Heart right ventricle (tissue), 16 donors: ENCODE data around the gene SPPL2C. TPM values are rescaled to one million over a fixed set of nuclear protein-coding genes. Genes with fewer than 3 reads are reported as not detected.

Source experiments
- ATAC-seq, 8 donors: fragments of 200-7000 bp; cut with Tn5 transposase; one replicate each; pipeline ENCODE4 v1.9.1; 2020; ENCODE audit warnings: mild to moderate bottlenecking in 8 of 8, moderate library complexity in 8 of 8, moderate number of reproducible peaks in 1 of 8
- DNase-seq, 2 donors: peaks; one replicate each; pipeline ENCODE4 v3.0.0-alpha.2; 2020
- H3K27ac ChIP-seq, 10 donors: fragments of 200-600 bp; sonication (generic) in 2 of 10; one replicate each; pipeline versions ENCODE4 v1.5.0 to v1.8.0; 2020 to 2022; ENCODE audit warnings: mild to moderate bottlenecking in 3 of 10
- H3K27me3 ChIP-seq, 7 donors: fragments of 200-600 bp; one replicate each; pipeline ENCODE4 v1.8.0; 2021 to 2022; ENCODE audit warnings: mild to moderate bottlenecking in 2 of 7
- H3K36me3 ChIP-seq, 9 donors: fragments of 200-600 bp; sonication (generic) in 1 of 9; one replicate each; pipeline versions ENCODE4 v1.5.0 to v1.8.0; 2020 to 2022; ENCODE audit warnings: mild to moderate bottlenecking in 2 of 9
- H3K4me1 ChIP-seq, 9 donors: fragments of 200-600 bp; sonication (generic) in 1 of 9; one replicate each; pipeline versions ENCODE4 v1.5.0 to v1.8.0; 2020 to 2022; ENCODE audit warnings: mild to moderate bottlenecking in 4 of 9
- H3K4me3 ChIP-seq, 10 donors: fragments of 200-600 bp; sonication (generic) in 2 of 10; one replicate each; pipeline versions ENCODE4 v1.5.0 to v1.8.0; 2020 to 2022; ENCODE audit warnings: mild to moderate bottlenecking in 7 of 10, moderate library complexity in 2 of 10
- H3K9me3 ChIP-seq, 11 donors: fragments of 200-600 bp in 10 of 11; sonication (generic) in 2 of 11; one replicate each; pipeline versions ENCODE4 v1.5.0 to v1.8.0; 2013 to 2022; ENCODE audit warnings: mild to moderate bottlenecking in 2 of 11, control low read depth in 1 of 11, moderate library complexity in 1 of 11
- CTCF ChIP-seq, 9 donors: fragments of 200-600 bp; sonication (generic) in 2 of 9; IDR thresholded peaks; one replicate each; pipeline versions ENCODE4 v1.5.0 to v1.8.0; 2021 to 2022; ENCODE audit warnings: antibody characterized with exemption in 9 of 9, mild to moderate bottlenecking in 5 of 9, moderate library complexity in 1 of 9
- WGBS, 2 donors: extraction: QIAGEN DNeasy Blood & Tissue Kit; methylation state at CpG; one replicate each; pipeline ENCODE4 v1.1.7; 2013; ENCODE audit warnings: inconsistent platforms in 1 of 2; 5-methylcytosine and 5-hydroxymethylcytosine counted together
- intact Hi-C, 10 donors: fragments of 100-400 bp; cut with DNase I; formaldehyde crosslinking; loops; one replicate each; pipeline versions ENCODE4 v1.11.1 to v1.14.2; 2022
- polyA plus RNA-seq, 2 donors: library from polyadenylated mRNA; stranded (reverse); fragments of 200-250 nt; gene quantifications; one replicate each; pipeline ENCODE4 v1.2.3, GENCODE V29; 2013
- total RNA-seq, 10 donors: library from RNA; stranded (reverse); fragmentation: NEBNext Ultra II Directional in 3 of 10; extraction: Animal tissue kit (Norgen Biotek cat#: 25700) in 3 of 10; gene quantifications; one replicate each; pipeline versions ENCODE4 v1.2.1 to v1.2.4, GENCODE V29; 2021 to 2023
- donor health status: Arrhythmogenic right ventricular cardiomyopathy.
- donor health status: ischemic (EF 13 %, LVEDD 7.1; RV severe dilation, severe dysfunction).
- donor health status: healthy with polysubstance abuse.
- donor health status: DM: no; HTN: yes; CAD: no.
- donor health status: DM: no; HTN: no; CAD: no.
- donor health status: ischemic (EF 25% LVEDD 6.9; RV normal size, moderate dysfunction).
- donor health status: ischemic (EF 25% LVEDD 5.7; RV mildly dilated, moderate dysfunction).
- donor health status: healthy.
- donor health status: DM: yes; HTN: yes; CAD: no.
- donor health status: Ischemic cardiomyopathy.
- donor health status: ischemic (EF 35%, LVEDD 5.7; RV mildly dilated, moderate dysfunction).
- donor health status: nonischemic (EF 11% LVEDD 7.7; RV severe dilation, severe dysfunction).
- donor health status: DM: yes; HTN: yes; CAD: no.
- donor health status: PGD.
- donor health status: ischemic (EF 29% LVEDD 5.4; RV normal size, mild dysfunction).
- donor health status: nonischemic (EF 23%, LVEDD 6.1; RV moderate dilation, normal function).

SPPL2C gene
- total and polyA plus RNA-seq, 12 donors, result not detected

- Histone ChIP-seq H3K4me3 (no peak overlapping the region), H3K4me1 (no peaks in the 10 kb centered on the region), H3K27ac (no peak overlapping the region), H3K36me3 (no peaks in the 10 kb centered on the region), H3K27me3 (peaks cover 0 to 62% (median 37%) of the 10 kb centered on the region in 7 donors), H3K9me3 (no peaks in the 10 kb centered on the region)
- TF ChIP-seq CTCF (IDR thresholded peaks at IDR 0.05), result no peak
- 46 to 48% methylated on average over 6 of the region's 6 CpGs for WGBS, 2 donors
- ATAC-seq, result no peak
- intact Hi-C loops, result loop anchor here in 1 of 10 donors (10.0 kb wide), 1 partner anchor 71 kb away; no protein-coding TSS in a partner anchor
- DNase-seq, result no peak
These were observed 19.4 kb downstream of the SPPL2C start for GRCh38 chr17:45863857-45864654.

DNA sequence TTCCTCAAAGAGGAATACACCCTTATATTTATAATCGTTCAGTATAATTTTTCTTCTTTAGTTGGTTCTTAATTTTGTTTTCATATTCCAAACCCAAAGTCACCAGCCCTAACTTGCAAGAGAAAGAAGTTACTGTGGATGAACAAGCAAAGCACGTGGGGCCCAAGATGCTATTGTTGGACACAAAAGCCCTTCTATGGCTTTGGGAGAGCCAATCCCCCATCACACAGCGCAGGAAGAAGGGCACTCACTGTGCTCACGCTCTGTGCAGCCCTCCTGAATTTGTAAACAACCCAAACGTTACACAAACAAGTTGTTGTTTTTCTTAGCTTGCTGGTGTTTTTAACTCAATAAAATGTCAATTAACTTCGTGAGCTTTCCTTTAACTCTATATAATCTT is 22.5 kb downstream of the SPPL2C start:
- peaks cover 0 to 45% (median 39%) of the 10 kb centered on the region in 7 donors for H3K27me3 ChIP-seq
- H3K4me3 ChIP-seq, result no peak overlapping the region
- H3K4me1 ChIP-seq, result no peaks in the 10 kb centered on the region
- intact Hi-C loops, result loop anchor here in 1 of 10 donors (10.0 kb wide), 1 partner anchor 68 kb away; no protein-coding TSS in a partner anchor
- ATAC-seq (no peak), DNase-seq (no peak)
- no peaks in the 10 kb centered on the region for H3K36me3 ChIP-seq
- TF ChIP-seq CTCF (IDR thresholded peaks at IDR 0.05), result no peak
- WGBS, 2 donors, result 78 to 82% methylated on average over 6 of the region's 6 CpGs
- H3K27ac ChIP-seq, result no peak overlapping the region
- H3K9me3 ChIP-seq, result no peaks in the 10 kb centered on the region

GRCh38 chr17:45867702-45868101 is 23.0 kb downstream of the SPPL2C start:
- Histone ChIP-seq H3K27me3 (peaks cover 0 to 49% (median 39%) of the 10 kb centered on the region in 7 donors), H3K4me1 (no peaks in the 10 kb centered on the region), H3K4me3 (no peak overlapping the region), H3K36me3 (no peaks in the 10 kb centered on the region), H3K27ac (no peak overlapping the region), H3K9me3 (no peaks in the 10 kb centered on the region)
- DNase-seq (no peak), ATAC-seq (no peak)
- WGBS, 2 donors, result 55 to 65% methylated on average over 8 of the region's 8 CpGs
- TF ChIP-seq CTCF (IDR thresholded peaks at IDR 0.05), result no peak
- intact Hi-C loops, result loop anchor here in 1 of 10 donors (10.0 kb wide), 1 partner anchor 67 kb away; no protein-coding TSS in a partner anchor

DNA sequence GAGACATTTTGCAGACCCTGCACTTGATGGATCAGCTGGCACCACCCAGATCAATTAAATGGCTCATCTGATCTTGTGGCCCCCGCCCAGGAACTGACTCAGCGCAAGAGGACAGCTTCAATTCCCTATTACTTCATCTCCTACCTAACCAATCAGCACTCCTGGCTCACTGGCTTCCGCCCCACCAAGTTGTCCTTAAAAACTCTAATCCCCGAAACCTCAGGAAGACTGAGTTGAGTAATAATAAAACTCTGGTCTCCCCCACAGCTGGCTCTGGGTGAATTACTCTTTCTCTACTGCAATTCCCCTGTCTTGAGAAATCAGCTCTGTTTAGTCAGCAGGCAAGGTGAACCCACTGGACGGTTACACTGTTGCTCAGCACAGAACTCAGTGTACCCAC is 23.6 kb downstream of the SPPL2C start:
- intact Hi-C loops, result loop anchor here in 1 of 10 donors (10.0 kb wide), 1 partner anchor 67 kb away; no protein-coding TSS in a partner anchor
- H3K27me3 ChIP-seq, result peaks cover 0 to 50% (median 38%) of the 10 kb centered on the region in 7 donors
- ATAC-seq (no peak), DNase-seq (no peak)
- H3K9me3 ChIP-seq, result no peaks in the 10 kb centered on the region
- no peaks in the 10 kb centered on the region for H3K36me3 ChIP-seq
- no peaks in the 10 kb centered on the region for H3K4me1 ChIP-seq
- TF ChIP-seq CTCF (IDR thresholded peaks at IDR 0.05), result no peak
- H3K4me3 ChIP-seq, result no peak overlapping the region
- H3K27ac ChIP-seq, result no peak overlapping the region
- 67 to 77% methylated on average over 5 of the region's 5 CpGs for WGBS, 2 donors
